ENCODE measurements around the gene KRT31.

- TF ChIP-seq CTCF (IDR thresholded peaks at IDR 0.05; ENCODE audit: poor library complexity, severe bottlenecking): no peak
- TF ChIP-seq POLR2AphosphoS5 (IDR thresholded peaks at IDR 0.05): no peak
- no peak for TF ChIP-seq RAD21 (conservative IDR thresholded peaks at IDR 0.05)
- TF ChIP-seq REST (IDR thresholded peaks at IDR 0.05; ENCODE audit: borderline replicate concordance): no peak
These were observed 43.2 kb upstream of the KRT31 start, which contains the start of gene KRT38 for GRCh38 chr17:41440531-41441033.

Measured in neural cell (in vitro differentiated cells).